Fibroblast of lung (primary cell): Measurements from ENCODE around the gene ATG13. TPM values are rescaled to one million over a fixed set of nuclear protein-coding genes. Genes with fewer than 3 reads are reported as not detected.

Experiments
- DNase-seq, 2 donors: peaks; one replicate each; pipeline versions ENCODE4 v3.0.0 to v3.0.0-alpha.2; 2010; ENCODE audit warnings: low read depth in 2 of 2
- H2AFZ ChIP-seq: 2 replicates; pipeline ENCODE4 v1.5.1; 2012; ENCODE audit warnings: low read length, control low read depth, inconsistent platforms
- H3K27ac ChIP-seq: 2 replicates; pipeline ENCODE4 v1.5.1; 2011; ENCODE audit warnings: low read length, control low read depth; ENCODE audit not compliant: insufficient read depth
- H3K27me3 ChIP-seq: 2 replicates; pipeline ENCODE4 v1.5.1; 2011; ENCODE audit warnings: mild to moderate bottlenecking, low read length; ENCODE audit not compliant: control insufficient read depth, insufficient read depth
- H3K36me3 ChIP-seq: 2 replicates; pipeline ENCODE4 v1.5.1; 2011; ENCODE audit warnings: low read length; ENCODE audit not compliant: control insufficient read depth, insufficient read depth
- H3K4me1 ChIP-seq: 2 replicates; pipeline ENCODE4 v1.5.1; 2011; ENCODE audit warnings: low read length; ENCODE audit not compliant: control insufficient read depth, insufficient read depth; ENCODE audit errors: extremely low read depth
- H3K4me2 ChIP-seq: 2 replicates; pipeline ENCODE4 v1.5.1; 2011; ENCODE audit warnings: low read length, control low read depth; ENCODE audit not compliant: insufficient read depth; ENCODE audit errors: extremely low read depth
- H3K4me3 ChIP-seq, 4 experiments: fragments of 200-600 bp in 1 of 4; sonication (generic) in 1 of 4; replicated peaks in 1 of 4; 2 replicates each; pipeline ENCODE4 v1.5.1; 2011 to 2016; ENCODE audit warnings: low read length in 4 of 4, low read depth in 3 of 4, mild to moderate bottlenecking in 3 of 4, control low read depth in 2 of 4, inconsistent platforms in 1 of 4, mixed read lengths in 1 of 4; ENCODE audit not compliant: insufficient read depth in 1 of 4; ENCODE audit errors: control extremely low read depth in 1 of 4
- H3K79me2 ChIP-seq: 2 replicates; pipeline ENCODE4 v1.5.1; 2012; ENCODE audit warnings: mild to moderate bottlenecking, low read length, inconsistent platforms; ENCODE audit not compliant: control insufficient read depth, insufficient read depth
- H3K9ac ChIP-seq: 2 replicates; pipeline ENCODE4 v1.5.1; 2011; ENCODE audit warnings: mild to moderate bottlenecking, low read length, control low read depth; ENCODE audit not compliant: insufficient read depth
- H3K9me3 ChIP-seq: 2 replicates; pipeline ENCODE4 v1.5.1; 2012; ENCODE audit warnings: low read depth, low read length; ENCODE audit not compliant: control insufficient read depth, insufficient read depth
- H4K20me1 ChIP-seq: 2 replicates; pipeline ENCODE4 v1.5.1; 2011; ENCODE audit warnings: low read length; ENCODE audit not compliant: control insufficient read depth, insufficient read depth; ENCODE audit errors: extremely low read depth
- CTCF ChIP-seq, 2 donors: IDR thresholded peaks in 1 of 2; conservative IDR thresholded peaks in 1 of 2; 1 replicate in 1 of 2; 2 replicates in 1 of 2; pipeline ENCODE4 v1.5.1; 2011 to 2012; ENCODE audit warnings: low read length in 2 of 2, control low read depth in 1 of 2, inconsistent platforms in 1 of 2, low read depth in 1 of 2, mild to moderate bottlenecking in 1 of 2
- EZH2 ChIP-seq: IDR thresholded peaks from 2 replicates; pipeline ENCODE4 v1.5.1; 2012; ENCODE audit warnings: low read length, control low read depth, mild to moderate bottlenecking; ENCODE audit errors: missing control alignments
- polyA plus RNA-seq, 2 donors: library from polyadenylated mRNA; depleted of rRNA in 1 of 2; stranded (reverse) in 1 of 2; unstranded in 1 of 2; fragments of >200 nt; gene quantifications; 2 replicates each; pipeline ENCODE4 v1.2.1, GENCODE V29; 2011 to 2012; ENCODE audit warnings: missing spikeins in 1 of 2
- total RNA-seq: library from RNA; depleted of rRNA; stranded (reverse); fragments of >200 nt; gene quantifications from 2 replicates; pipeline ENCODE4 v1.2.1, GENCODE V29; 2014

The ATG13 gene
- total and polyA plus RNA-seq, 2 donors (not counting 1 experiment from before 2014, with no cell fraction given): 44.9 to 67.4 TPM

DNA sequence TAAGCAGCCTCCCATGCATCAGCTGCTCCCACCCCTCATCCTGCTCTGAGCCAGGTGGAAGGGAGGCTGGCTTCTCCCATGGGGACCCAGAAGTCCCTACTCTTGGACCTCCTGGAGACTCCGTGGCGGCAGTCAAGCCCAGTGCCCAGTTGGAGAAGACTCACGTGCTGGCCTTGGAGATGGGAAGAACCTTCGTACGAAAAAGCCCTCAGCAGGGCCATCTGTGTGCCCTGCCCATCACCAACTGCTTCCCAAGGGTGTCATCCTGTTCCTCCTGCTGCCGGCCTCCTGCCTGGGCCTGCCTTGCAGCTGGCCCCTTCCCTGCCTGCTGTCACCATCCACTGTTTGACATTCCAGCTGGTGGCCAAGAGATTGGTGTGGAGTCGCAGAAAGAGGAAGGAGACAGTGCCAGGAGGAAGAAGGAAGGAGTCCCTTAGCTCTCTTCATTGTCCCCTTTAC is 55.1 kb downstream of the ATG13 start:
- no peak for TF ChIP-seq CTCF (conservative IDR thresholded peaks at IDR 0.05 in 1 of 2, IDR thresholded peaks at IDR 0.05 in 1 of 2; ENCODE audit: low read depth in 1 of 2, low read length in 2 of 2)
- no peak for TF ChIP-seq EZH2
- Histone ChIP-seq H3K4me1 (peaks cover 4% of the 10 kb centered on the region), H3K36me3 (peaks cover 14% of the 10 kb centered on the region), H3K27me3 (no peaks in the 10 kb centered on the region), H4K20me1 (no peaks in the 10 kb centered on the region), H3K79me2 (no peaks in the 10 kb centered on the region), H3K27ac (no peak overlapping the region), H3K9ac (no peak overlapping the region), H3K4me2 (no peak overlapping the region), H2AFZ (no peak overlapping the region), H3K9me3 (no peaks in the 10 kb centered on the region), H3K4me3 (no peak overlapping the region)
- DNase-seq: no peak

- no peak overlapping the region for H3K4me2 ChIP-seq
- H3K27me3 ChIP-seq: no peaks in the 10 kb centered on the region
- no peak overlapping the region for H2AFZ ChIP-seq
- DNase-seq: no peak
- H3K36me3 ChIP-seq: peaks cover 14% of the 10 kb centered on the region
- H3K27ac ChIP-seq: no peak overlapping the region
- H3K9ac ChIP-seq: no peak overlapping the region
- no peaks in the 10 kb centered on the region for H3K79me2 ChIP-seq
- H3K4me3 ChIP-seq: no peak overlapping the region
- no peaks in the 10 kb centered on the region for H4K20me1 ChIP-seq
- no peaks in the 10 kb centered on the region for H3K9me3 ChIP-seq
- peaks cover 4% of the 10 kb centered on the region for H3K4me1 ChIP-seq
- no peak for TF ChIP-seq CTCF (conservative IDR thresholded peaks at IDR 0.05 in 1 of 2, IDR thresholded peaks at IDR 0.05 in 1 of 2; ENCODE audit: low read depth in 1 of 2, low read length in 2 of 2)
Observed at GRCh38 chr11:46673713-46674462, 56.5 kb downstream of the ATG13 start.

GRCh38 chr11:46674463-46675287 is 57.3 kb downstream of the ATG13 start:
- Histone ChIP-seq H3K4me1 (peaks cover 4% of the 10 kb centered on the region), H3K9ac (no peak overlapping the region), H3K27ac (peak overlapping the region; percentile 6), H4K20me1 (no peaks in the 10 kb centered on the region), H3K79me2 (no peaks in the 10 kb centered on the region), H3K36me3 (peaks cover 20% of the 10 kb centered on the region), H3K4me3 (no peak overlapping the region), H2AFZ (no peak overlapping the region), H3K4me2 (no peak overlapping the region), H3K9me3 (no peaks in the 10 kb centered on the region), H3K27me3 (no peaks in the 10 kb centered on the region)
- TF ChIP-seq EZH2: no peak
- no peak for DNase-seq
